Activated CD4-positive, alpha-beta T cell treated with anti-CD3 and anti-CD28 coated beads, Interleukin-2, amount 10 ng/mL, durations not matched to agents 7 days and 5 days (primary cell): ENCODE results near the gene CCSER1. TPM values are rescaled to one million over a fixed set of nuclear protein-coding genes. Genes with fewer than 3 reads are reported as not detected.

ENCODE experiments used
- CTCF ChIA-PET: fragments of 350-600 bp; sonication (Branson Sonifier 250); formaldehyde crosslinking; loops from one replicate; lab custom pipeline; 2021; ENCODE audit warnings: antibody characterized with exemption; lab: Charles Lee
- POLR2A ChIA-PET: fragments of 350-600 bp; sonication (Branson Sonifier 250); formaldehyde crosslinking; loops from one replicate; lab custom pipeline; 2021; ENCODE audit warnings: antibody characterized with exemption; lab: Charles Lee
- DNase-seq: peaks from one replicate; pipeline ENCODE4 v3.0.0-alpha.2; 2020
- H3K27ac Mint-ChIP-seq: one replicate; pipeline ENCODE4 v1.8.0; 2021; ENCODE audit warnings: mild to moderate bottlenecking, moderate library complexity, mixed read lengths
- H3K27me3 Mint-ChIP-seq: one replicate; pipeline ENCODE4 v1.8.0; 2021; ENCODE audit warnings: mixed read lengths
- H3K36me3 Mint-ChIP-seq: one replicate; pipeline ENCODE4 v1.8.0; 2021; ENCODE audit warnings: low read depth, mixed read lengths
- H3K4me1 Mint-ChIP-seq: one replicate; pipeline ENCODE4 v1.8.0; 2021; ENCODE audit warnings: mixed read lengths
- H3K4me3 Mint-ChIP-seq: one replicate; pipeline ENCODE4 v1.8.0; 2021; ENCODE audit warnings: mild to moderate bottlenecking, moderate library complexity, mixed read lengths
- H3K9me3 Mint-ChIP-seq: one replicate; pipeline ENCODE4 v1.8.0; 2021; ENCODE audit warnings: mixed read lengths
- total RNA-seq, 2 experiments: library from RNA; stranded (reverse); gene quantifications; one replicate each; pipeline ENCODE4 v1.2.3, GENCODE V29; 2021

The CCSER1 gene
- total RNA-seq, 2 experiments from 2014 or later: 0.15 TPM; not detected in 1

GRCh38 chr4:91032725-91033445 is 905.7 kb downstream of the CCSER1 start:
- DNase-seq: no peak
- H3K9me3 Mint-ChIP-seq: no peaks in the 10 kb centered on the region
- CTCF ChIA-PET: no interaction called here

DNA sequence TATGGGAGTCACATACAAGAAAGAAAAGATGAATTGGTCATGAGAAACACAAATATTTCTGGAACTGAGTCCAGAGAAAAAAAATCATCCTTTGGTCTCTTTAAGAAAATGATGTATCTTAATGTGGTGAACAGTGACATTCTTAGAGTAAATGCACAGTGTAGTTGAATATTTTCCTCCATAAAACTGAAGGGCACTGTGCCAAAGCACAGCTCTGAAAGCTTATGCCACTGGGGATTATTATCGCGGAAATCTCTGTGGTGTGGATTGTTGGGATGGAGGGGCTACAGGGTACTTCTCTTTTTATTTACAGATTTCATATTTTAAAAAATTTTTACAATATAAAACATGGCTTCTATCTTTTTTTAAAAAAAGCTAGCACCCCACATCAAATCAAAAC is 908.1 kb downstream of the CCSER1 start:
- Mint-ChIP-seq H3K36me3 (no peaks in the 10 kb centered on the region), H3K4me1 (no peaks in the 10 kb centered on the region), H3K27me3 (no peaks in the 10 kb centered on the region), H3K4me3 (no peak overlapping the region), H3K27ac (no peak overlapping the region), H3K9me3 (no peaks in the 10 kb centered on the region)
- ChIA-PET CTCF (no interaction called here), POLR2A (no interaction called here)
- DNase-seq: no peak

More at GRCh38 chr4:91032725-91033445, 905.7 kb downstream of the CCSER1 start:
- Mint-ChIP-seq H3K27ac (no peak overlapping the region), H3K36me3 (no peaks in the 10 kb centered on the region), H3K4me3 (no peak overlapping the region), H3K27me3 (no peaks in the 10 kb centered on the region), H3K4me1 (no peaks in the 10 kb centered on the region)
- POLR2A ChIA-PET: no interaction called here

- Mint-ChIP-seq H3K36me3 (no peaks in the 10 kb centered on the region), H3K4me1 (no peaks in the 10 kb centered on the region), H3K27ac (no peak overlapping the region), H3K9me3 (no peaks in the 10 kb centered on the region), H3K4me3 (no peak overlapping the region), H3K27me3 (no peaks in the 10 kb centered on the region)
- no peak for DNase-seq
- ChIA-PET CTCF (no interaction called here), POLR2A (no interaction called here)
These were observed 910.8 kb downstream of the CCSER1 start for GRCh38 chr4:91037951-91038350.

DNA sequence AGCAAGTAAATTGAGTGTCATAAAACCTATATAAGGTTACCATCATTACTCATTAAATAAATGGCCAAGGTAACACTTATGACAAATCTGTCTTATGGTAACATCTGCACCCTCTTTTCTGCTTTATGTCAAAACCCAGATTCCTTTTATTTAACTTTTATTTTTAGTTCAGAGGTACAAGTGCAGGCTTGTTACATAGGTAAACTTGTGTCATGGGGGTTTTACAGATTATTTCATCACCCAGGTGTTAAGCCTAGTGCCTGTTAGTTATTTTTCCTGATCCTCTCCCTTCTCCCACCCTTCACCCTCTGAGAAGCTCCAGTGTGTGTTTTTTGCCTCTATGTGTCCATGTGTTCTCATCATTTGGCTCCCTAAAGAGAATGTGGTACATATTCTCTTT is 930.7 kb downstream of the CCSER1 start:
- Mint-ChIP-seq H3K9me3 (peaks cover 3% of the 10 kb centered on the region), H3K4me3 (no peak overlapping the region), H3K36me3 (no peaks in the 10 kb centered on the region), H3K27ac (no peak overlapping the region), H3K4me1 (no peaks in the 10 kb centered on the region), H3K27me3 (no peaks in the 10 kb centered on the region)
- POLR2A ChIA-PET: no interaction called here
- DNase-seq: no peak
- CTCF ChIA-PET: no interaction called here

DNA sequence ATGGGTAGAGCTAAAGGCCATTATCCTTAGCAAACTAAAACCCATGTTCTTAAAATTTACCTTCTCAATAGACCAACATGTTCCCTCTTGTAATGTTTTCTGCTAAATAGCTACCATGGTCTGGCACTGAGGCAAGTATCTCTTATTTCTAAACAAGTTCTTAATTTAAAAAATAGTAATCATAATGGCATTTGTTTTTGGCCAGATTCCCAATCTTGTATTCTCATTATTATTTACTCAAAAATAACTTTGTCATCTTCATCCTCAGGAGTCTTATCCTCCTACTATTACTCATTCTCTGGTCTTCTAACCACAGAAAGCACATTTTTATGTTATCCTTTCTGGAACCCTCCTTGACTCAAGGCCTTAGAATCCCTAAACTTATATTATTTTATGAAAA is 931.2 kb downstream of the CCSER1 start:
- H3K9me3 Mint-ChIP-seq: peaks cover 3% of the 10 kb centered on the region
- DNase-seq: no peak
- H3K4me1 Mint-ChIP-seq: no peaks in the 10 kb centered on the region
- no peaks in the 10 kb centered on the region for H3K27me3 Mint-ChIP-seq
- CTCF ChIA-PET: no interaction called here
- H3K4me3 Mint-ChIP-seq: no peak overlapping the region
- no peaks in the 10 kb centered on the region for H3K36me3 Mint-ChIP-seq
- POLR2A ChIA-PET: no interaction called here
- H3K27ac Mint-ChIP-seq: no peak overlapping the region

GRCh38 chr4:91064157-91064853 is 937.1 kb downstream of the CCSER1 start:
- H3K4me1 Mint-ChIP-seq: no peaks in the 10 kb centered on the region
- no peak overlapping the region for H3K4me3 Mint-ChIP-seq
- CTCF ChIA-PET: no interaction called here
- H3K36me3 Mint-ChIP-seq: no peaks in the 10 kb centered on the region
- peaks cover 3% of the 10 kb centered on the region for H3K9me3 Mint-ChIP-seq
- H3K27ac Mint-ChIP-seq: no peak overlapping the region
- H3K27me3 Mint-ChIP-seq: no peaks in the 10 kb centered on the region
- no peak for DNase-seq
- POLR2A ChIA-PET: no interaction called here

- H3K36me3 Mint-ChIP-seq: no peaks in the 10 kb centered on the region
- ChIA-PET POLR2A (no interaction called here), CTCF (no interaction called here)
- H3K4me1 Mint-ChIP-seq: no peaks in the 10 kb centered on the region
- H3K27me3 Mint-ChIP-seq: no peaks in the 10 kb centered on the region
- H3K9me3 Mint-ChIP-seq: peaks cover 3% of the 10 kb centered on the region
- DNase-seq: no peak
- no peak overlapping the region for H3K27ac Mint-ChIP-seq
- H3K4me3 Mint-ChIP-seq: no peak overlapping the region
These were observed 937.9 kb downstream of the CCSER1 start for GRCh38 chr4:91065117-91065516.

- POLR2A ChIA-PET: no interaction called here
- Mint-ChIP-seq H3K4me3 (no peak overlapping the region), H3K27me3 (no peaks in the 10 kb centered on the region), H3K36me3 (no peaks in the 10 kb centered on the region), H3K27ac (no peak overlapping the region), H3K9me3 (peaks cover 3% of the 10 kb centered on the region), H3K4me1 (no peaks in the 10 kb centered on the region)
- no peak for DNase-seq
- CTCF ChIA-PET: no interaction called here
These were observed 943.5 kb downstream of the CCSER1 start for GRCh38 chr4:91070736-91071135.

- H3K4me3 Mint-ChIP-seq: no peak overlapping the region
- no peaks in the 10 kb centered on the region for H3K27me3 Mint-ChIP-seq
- DNase-seq: no peak
- H3K4me1 Mint-ChIP-seq: no peaks in the 10 kb centered on the region
- CTCF ChIA-PET: no interaction called here
- H3K36me3 Mint-ChIP-seq: no peaks in the 10 kb centered on the region
- POLR2A ChIA-PET: no interaction called here
- peaks cover 9% of the 10 kb centered on the region for H3K9me3 Mint-ChIP-seq
- H3K27ac Mint-ChIP-seq: no peak overlapping the region
These were observed 949.0 kb downstream of the CCSER1 start for GRCh38 chr4:91076147-91076546.

DNA sequence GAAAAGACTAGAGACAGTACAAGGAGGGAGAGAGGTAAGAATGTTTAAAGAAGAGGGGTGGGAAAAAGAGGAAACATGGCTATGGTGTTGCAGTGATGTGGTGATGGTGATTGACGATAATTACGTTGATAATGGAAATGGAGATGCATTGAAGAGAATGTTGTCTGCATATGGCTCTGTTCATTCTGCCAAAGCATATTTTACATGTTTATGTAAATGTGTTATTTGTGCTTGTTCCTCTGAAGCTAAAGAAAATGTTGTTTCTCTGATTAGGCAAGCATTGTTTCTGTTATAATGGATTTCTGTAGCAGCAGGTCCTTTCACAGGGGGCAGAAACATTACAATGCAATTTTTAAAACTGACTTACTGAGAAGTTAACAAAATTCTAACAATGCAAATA is 958.8 kb downstream of the CCSER1 start:
- ChIA-PET POLR2A (no interaction called here), CTCF (no interaction called here)
- H3K27ac Mint-ChIP-seq: no peak overlapping the region
- no peaks in the 10 kb centered on the region for H3K36me3 Mint-ChIP-seq
- H3K4me1 Mint-ChIP-seq: no peaks in the 10 kb centered on the region
- H3K27me3 Mint-ChIP-seq: no peaks in the 10 kb centered on the region
- no peak for DNase-seq
- no peak overlapping the region for H3K4me3 Mint-ChIP-seq
- no peaks in the 10 kb centered on the region for H3K9me3 Mint-ChIP-seq

DNA sequence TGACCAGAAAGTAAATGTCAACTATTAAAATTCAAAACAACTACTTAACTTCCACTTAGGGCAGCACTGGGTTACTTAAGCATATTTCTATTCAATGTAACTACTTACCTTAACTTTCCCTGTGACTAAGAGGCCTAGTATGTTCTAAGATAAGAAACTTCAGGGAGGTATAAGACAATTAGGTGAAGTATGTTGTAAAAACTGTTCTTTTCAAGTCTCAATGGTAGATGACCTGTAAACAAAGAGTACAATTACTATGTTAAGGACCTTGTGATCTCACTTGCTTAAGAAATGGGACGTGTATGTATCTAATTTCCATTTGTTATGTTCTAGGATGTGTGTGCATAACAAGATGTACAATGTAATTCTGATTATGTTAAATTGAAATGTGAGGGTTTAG is 960.5 kb downstream of the CCSER1 start:
- Mint-ChIP-seq H3K36me3 (no peaks in the 10 kb centered on the region), H3K9me3 (no peaks in the 10 kb centered on the region), H3K4me3 (no peak overlapping the region), H3K4me1 (no peaks in the 10 kb centered on the region), H3K27ac (no peak overlapping the region), H3K27me3 (no peaks in the 10 kb centered on the region)
- no peak for DNase-seq
- ChIA-PET POLR2A (no interaction called here), CTCF (no interaction called here)

- Mint-ChIP-seq H3K27ac (no peak overlapping the region), H3K36me3 (no peaks in the 10 kb centered on the region), H3K4me3 (no peak overlapping the region), H3K4me1 (no peaks in the 10 kb centered on the region), H3K27me3 (no peaks in the 10 kb centered on the region), H3K9me3 (no peaks in the 10 kb centered on the region)
- POLR2A ChIA-PET: no interaction called here
- DNase-seq: no peak
- CTCF ChIA-PET: no interaction called here
These were observed 962.0 kb downstream of the CCSER1 start for GRCh38 chr4:91089178-91089577.

DNA sequence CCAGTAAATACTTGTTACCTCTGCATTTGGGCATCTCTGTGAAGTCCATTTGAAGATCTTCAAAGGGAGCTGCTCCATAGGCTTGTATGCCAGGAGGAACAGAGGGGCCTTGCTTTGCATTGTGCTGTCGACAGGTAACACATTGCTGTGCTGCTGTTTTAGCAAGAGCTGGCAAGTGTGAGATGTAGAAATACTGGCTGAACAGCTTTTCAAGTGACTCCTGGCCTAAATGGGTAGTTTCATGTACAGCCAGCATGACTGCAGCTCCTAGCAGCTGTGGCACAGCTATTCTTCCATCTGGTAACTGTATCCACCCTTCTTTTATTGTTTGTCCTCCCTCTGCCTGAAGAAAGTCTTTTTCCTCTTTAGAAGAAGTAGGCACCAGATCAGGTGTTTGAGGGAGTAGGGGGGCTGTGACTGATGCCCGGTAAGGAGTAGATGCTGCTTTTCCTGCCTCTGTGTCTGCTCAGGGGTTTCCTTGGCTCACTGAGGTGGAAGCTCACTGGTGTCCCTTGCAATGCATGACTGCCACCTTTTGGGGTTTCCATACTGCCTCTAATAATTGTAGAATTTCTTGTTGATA is 965.3 kb downstream of the CCSER1 start:
- Mint-ChIP-seq H3K9me3 (no peaks in the 10 kb centered on the region), H3K27me3 (no peaks in the 10 kb centered on the region), H3K36me3 (no peaks in the 10 kb centered on the region), H3K4me1 (no peaks in the 10 kb centered on the region), H3K4me3 (no peak overlapping the region), H3K27ac (no peak overlapping the region)
- DNase-seq: no peak
- POLR2A ChIA-PET: no interaction called here
- CTCF ChIA-PET: no interaction called here
